ENCODE results near the gene BNC2. TPM values are rescaled to one million over a fixed set of nuclear protein-coding genes. Genes with fewer than 3 reads are reported as not detected.

Gene BNC2
- total RNA-seq, 1 experiment from 2014 or later = 43.6 TPM

GRCh38 chr9:16750553-16750952 lies 119.9 kb downstream of the BNC2 start:
- Histone ChIP-seq H3K23me2 (ENCODE audit: insufficient read length, low read depth, low read length, poor library complexity, severe bottlenecking) (no peaks in the 10 kb centered on the region), H3K9me3 (ENCODE audit: control insufficient read depth, low read depth, low read length) (no peaks in the 10 kb centered on the region), H4K91ac (ENCODE audit: insufficient read length, low read depth, low read length) (no peak overlapping the region), H3K14ac (ENCODE audit: insufficient read depth, low read length) (no peak overlapping the region), H3K18ac (ENCODE audit: insufficient read length, low read depth, low read length) (no peak overlapping the region), H3K4me1 (ENCODE audit: insufficient read depth, low read length) (no peaks in the 10 kb centered on the region), H2BK12ac (ENCODE audit: insufficient read length, low read depth, low read length) (no peak overlapping the region), H3K9ac (ENCODE audit: extremely low read depth, insufficient read length, low read length) (no peak overlapping the region), H2BK5ac (ENCODE audit: insufficient read length, low read length) (no peak overlapping the region), H3K79me1 (ENCODE audit: insufficient read depth, low read depth, low read length, poor library complexity, severe bottlenecking) (no peaks in the 10 kb centered on the region), H4K5ac (ENCODE audit: insufficient read length, low read depth, low read length) (no peak overlapping the region), H3K56ac (ENCODE audit: insufficient read length, low read depth, low read length) (no peak overlapping the region), H2AFZ (ENCODE audit: low read length) (no peak overlapping the region), H2BK15ac (ENCODE audit: low read depth, low read length) (no peak overlapping the region), H2BK20ac (ENCODE audit: low read depth, low read length, poor library complexity, severe bottlenecking) (no peak overlapping the region), H3K23ac (ENCODE audit: insufficient read length, low read depth, low read length) (no peak overlapping the region), H4K8ac (replicated peaks; ENCODE audit: insufficient read length, low read depth, low read length) (no peak overlapping the region), H2BK120ac (ENCODE audit: low read depth, low read length, poor library complexity, severe bottlenecking) (no peak overlapping the region), H3K4ac (ENCODE audit: low read depth, low read length) (no peak overlapping the region), H3K79me2 (ENCODE audit: insufficient read depth, low read length) (no peaks in the 10 kb centered on the region), H3K27me3 (ENCODE audit: insufficient read depth, low read length) (no peaks in the 10 kb centered on the region), H3K4me2 (ENCODE audit: insufficient read depth, insufficient read length, low read length) (no peak overlapping the region), H3K27ac (ENCODE audit: insufficient read length, low read depth, low read length) (no peak overlapping the region), H3T11ph (ENCODE audit: low read length) (no peak overlapping the region), H4K20me1 (ENCODE audit: control insufficient read depth, insufficient read depth, insufficient read length) (no peaks in the 10 kb centered on the region), H2AK5ac (ENCODE audit: insufficient read length, low read length) (no peak overlapping the region)
- Mint-ChIP-seq H3K4me3 (no peak overlapping the region), H3K4me1 (peaks cover 28 to 30% of the 10 kb centered on the region in 2 experiments), H3K27me3 (ENCODE audit: low read depth) (no peaks in the 10 kb centered on the region), H3K9me3 (no peaks in the 10 kb centered on the region), H3K27ac (peak overlapping the region in 1 of 3 experiments; percentile 5; a peak in 1 of 7 replicates), H3K36me3 (ENCODE audit: insufficient read depth in 1 of 3, low read depth in 3 of 3) (no peaks in the 10 kb centered on the region)
- no peak for DNase-seq
- TF ChIP-seq, protein P1, sequence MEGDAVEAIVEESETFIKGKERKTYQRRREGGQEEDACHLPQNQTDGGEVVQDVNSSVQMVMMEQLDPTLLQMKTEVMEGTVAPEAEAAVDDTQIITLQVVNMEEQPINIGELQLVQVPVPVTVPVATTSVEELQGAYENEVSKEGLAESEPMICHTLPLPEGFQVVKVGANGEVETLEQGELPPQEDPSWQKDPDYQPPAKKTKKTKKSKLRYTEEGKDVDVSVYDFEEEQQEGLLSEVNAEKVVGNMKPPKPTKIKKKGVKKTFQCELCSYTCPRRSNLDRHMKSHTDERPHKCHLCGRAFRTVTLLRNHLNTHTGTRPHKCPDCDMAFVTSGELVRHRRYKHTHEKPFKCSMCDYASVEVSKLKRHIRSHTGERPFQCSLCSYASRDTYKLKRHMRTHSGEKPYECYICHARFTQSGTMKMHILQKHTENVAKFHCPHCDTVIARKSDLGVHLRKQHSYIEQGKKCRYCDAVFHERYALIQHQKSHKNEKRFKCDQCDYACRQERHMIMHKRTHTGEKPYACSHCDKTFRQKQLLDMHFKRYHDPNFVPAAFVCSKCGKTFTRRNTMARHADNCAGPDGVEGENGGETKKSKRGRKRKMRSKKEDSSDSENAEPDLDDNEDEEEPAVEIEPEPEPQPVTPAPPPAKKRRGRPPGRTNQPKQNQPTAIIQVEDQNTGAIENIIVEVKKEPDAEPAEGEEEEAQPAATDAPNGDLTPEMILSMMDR (conservative IDR thresholded peaks at IDR 0.05) = no peak
- WGBS (ENCODE audit: extremely low coverage, insufficient read length, low lambda C conversion rate) = no CpG with 5 or more reads among the region's 4 CpGs

Data from H9 (cell line).